Retina (tissue), 1 donor: ENCODE results near the gene SCAF11.
"Not testable (repeated sequence)": the region's sequence is repeated elsewhere in the genome, so short reads cannot be mapped to it uniquely, and the experiment has no call there.

Source experiments
- DNase-seq: peaks from one replicate; pipeline ENCODE4 v3.0.0-alpha.2; 2016

SCAF11 gene, protein sequence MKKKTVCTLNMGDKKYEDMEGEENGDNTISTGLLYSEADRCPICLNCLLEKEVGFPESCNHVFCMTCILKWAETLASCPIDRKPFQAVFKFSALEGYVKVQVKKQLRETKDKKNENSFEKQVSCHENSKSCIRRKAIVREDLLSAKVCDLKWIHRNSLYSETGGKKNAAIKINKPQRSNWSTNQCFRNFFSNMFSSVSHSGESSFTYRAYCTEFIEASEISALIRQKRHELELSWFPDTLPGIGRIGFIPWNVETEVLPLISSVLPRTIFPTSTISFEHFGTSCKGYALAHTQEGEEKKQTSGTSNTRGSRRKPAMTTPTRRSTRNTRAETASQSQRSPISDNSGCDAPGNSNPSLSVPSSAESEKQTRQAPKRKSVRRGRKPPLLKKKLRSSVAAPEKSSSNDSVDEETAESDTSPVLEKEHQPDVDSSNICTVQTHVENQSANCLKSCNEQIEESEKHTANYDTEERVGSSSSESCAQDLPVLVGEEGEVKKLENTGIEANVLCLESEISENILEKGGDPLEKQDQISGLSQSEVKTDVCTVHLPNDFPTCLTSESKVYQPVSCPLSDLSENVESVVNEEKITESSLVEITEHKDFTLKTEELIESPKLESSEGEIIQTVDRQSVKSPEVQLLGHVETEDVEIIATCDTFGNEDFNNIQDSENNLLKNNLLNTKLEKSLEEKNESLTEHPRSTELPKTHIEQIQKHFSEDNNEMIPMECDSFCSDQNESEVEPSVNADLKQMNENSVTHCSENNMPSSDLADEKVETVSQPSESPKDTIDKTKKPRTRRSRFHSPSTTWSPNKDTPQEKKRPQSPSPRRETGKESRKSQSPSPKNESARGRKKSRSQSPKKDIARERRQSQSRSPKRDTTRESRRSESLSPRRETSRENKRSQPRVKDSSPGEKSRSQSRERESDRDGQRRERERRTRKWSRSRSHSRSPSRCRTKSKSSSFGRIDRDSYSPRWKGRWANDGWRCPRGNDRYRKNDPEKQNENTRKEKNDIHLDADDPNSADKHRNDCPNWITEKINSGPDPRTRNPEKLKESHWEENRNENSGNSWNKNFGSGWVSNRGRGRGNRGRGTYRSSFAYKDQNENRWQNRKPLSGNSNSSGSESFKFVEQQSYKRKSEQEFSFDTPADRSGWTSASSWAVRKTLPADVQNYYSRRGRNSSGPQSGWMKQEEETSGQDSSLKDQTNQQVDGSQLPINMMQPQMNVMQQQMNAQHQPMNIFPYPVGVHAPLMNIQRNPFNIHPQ (N-terminal part only)

DNA sequence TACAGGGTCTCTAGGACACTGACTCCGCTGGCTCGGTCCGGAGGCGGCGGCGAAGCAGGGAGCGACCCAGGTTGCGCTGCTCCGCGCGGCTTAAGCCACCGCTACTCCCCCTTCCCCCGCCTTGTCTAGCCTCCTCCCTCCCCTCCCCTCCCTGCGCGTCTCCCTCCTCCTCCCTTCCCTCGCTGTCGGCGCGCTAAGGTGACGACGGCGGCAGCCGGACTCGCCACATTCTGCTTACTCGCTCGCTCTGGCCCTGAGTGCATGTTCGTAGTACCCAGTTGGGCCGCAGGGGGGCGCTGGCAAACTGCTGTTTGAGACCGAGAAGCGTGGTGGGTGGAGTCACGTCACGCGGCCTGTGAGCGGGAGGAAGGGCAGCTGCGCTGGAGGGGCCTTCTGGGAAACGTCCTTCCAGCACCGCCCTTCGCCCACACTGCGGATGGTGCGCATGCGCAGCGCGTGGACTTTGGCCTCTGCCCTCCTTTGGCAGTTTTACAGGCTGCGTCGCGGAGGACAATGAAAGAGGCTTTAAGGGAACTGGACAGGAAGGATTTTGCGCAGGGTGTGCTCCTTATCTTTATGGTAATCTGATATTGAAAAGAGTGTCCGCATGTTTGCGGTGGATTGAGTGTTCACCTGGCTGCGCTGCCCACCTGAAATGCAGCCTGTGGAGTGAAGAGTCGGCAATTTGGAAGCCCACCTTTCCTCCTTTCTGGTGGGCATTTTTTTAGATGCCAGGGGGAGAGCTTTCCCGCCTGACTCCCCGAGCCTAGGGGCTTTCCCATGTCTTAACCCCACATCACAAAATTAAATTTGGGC, at the start of gene SCAF11:
Gene SCAF11, minus strand, starts transcription at position 107 of the 816 bp plus-strand sequence. CDS start 26,407 bp downstream, outside the sequence.
- DNase-seq = peak; percentile 100

DNA sequence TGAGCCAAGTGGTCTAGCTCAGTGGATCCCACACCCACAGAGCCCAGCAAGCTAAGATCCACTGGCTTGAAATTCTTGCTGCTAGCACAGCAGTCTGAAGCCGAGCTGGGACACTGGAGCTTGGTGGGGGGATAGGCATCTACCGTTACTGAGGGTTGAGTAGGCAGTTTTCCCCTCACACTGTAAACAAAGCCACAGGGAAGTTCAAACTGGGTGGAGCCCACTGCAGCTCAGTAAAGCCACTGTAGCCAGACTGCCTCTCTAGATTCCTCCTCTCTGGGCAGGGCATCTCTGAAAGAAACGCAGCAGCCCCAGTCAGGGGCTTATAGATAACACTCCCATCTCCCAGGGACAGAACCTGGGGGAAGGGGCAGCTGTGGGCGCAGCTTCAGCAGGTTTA, 46.7 kb upstream of the SCAF11 start:
- peak; percentile 11 for DNase-seq

DNA sequence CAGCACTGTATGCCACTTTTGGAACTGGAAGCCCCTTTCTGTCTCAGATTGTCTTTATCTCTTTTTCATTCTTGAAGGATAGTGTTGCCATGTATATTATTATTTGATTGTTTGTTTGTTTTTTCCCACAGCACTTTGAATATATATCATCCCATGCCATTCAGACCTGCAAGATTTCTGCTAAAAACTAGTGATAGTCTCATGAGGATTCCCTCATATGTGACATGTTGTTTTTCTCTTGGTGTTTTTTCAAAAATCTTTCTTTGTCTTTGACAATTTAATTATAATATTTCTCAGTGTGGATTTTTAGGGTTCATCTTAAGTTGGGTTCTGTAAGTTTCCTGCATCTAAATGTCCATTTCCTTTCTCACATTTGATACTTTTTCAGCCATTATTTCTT, 36.8 kb upstream of the SCAF11 start:
- no peak for DNase-seq

DNA sequence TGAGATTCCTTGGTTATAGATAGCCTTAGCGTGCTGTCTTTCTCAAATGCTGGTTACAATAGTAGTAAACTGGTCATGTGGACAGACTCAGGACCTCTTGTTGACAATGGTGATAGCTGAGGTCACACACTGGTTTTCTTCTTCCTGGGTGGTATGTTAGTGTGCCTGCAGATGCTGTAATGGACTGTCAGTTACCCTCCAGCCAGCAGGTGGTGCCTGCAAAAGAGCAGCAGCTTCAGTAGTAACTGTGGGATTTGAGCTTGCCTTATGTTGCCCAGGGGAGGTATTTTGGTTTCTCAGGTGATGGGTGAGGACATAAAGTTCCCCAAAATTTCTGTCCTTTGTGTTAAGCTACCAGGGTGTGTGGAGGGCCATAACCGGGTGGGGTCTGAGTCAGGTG, 33.7 kb upstream of the SCAF11 start:
- no peak for DNase-seq

DNA sequence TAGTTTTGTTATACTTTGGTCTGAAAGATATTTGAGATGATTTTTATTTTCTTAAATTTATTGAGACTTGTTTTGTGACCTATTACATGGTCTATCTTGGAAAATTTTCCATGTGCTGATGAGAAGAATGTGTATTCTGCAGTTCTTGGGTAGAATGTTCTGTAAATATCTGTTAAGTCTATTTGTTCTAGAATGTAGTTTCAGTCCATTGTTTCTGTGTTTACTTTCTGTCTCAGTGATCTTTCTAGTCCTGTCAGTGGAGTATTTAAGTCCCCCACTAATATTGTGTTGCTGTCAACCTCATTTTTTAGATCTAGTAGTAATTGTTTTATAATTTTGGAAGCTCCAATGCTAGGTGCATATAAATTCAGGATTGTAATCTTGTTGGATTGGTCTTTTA, 30.4 kb upstream of the SCAF11 start:
- no peak for DNase-seq

DNA sequence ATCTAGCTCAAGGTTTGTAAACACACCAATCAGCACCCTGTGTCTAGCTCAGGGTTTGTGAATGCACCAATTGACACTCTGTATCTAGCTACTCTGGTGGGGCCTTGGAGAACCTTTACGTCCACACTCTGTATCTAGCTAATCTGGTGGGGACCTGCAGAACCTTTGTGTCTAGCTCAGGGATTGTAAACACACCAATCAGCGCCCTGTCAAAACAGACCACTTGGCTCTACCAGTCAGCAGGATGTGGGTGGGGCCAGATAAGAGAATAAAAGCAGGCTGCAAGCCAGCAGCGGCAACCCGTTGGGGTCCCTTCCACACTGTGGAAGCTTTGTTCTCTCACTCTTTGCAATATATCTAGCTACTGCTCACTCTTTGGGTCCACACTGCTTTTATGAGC, 28.3 kb upstream of the SCAF11 start:
- not testable (repeated sequence) for DNase-seq

DNA sequence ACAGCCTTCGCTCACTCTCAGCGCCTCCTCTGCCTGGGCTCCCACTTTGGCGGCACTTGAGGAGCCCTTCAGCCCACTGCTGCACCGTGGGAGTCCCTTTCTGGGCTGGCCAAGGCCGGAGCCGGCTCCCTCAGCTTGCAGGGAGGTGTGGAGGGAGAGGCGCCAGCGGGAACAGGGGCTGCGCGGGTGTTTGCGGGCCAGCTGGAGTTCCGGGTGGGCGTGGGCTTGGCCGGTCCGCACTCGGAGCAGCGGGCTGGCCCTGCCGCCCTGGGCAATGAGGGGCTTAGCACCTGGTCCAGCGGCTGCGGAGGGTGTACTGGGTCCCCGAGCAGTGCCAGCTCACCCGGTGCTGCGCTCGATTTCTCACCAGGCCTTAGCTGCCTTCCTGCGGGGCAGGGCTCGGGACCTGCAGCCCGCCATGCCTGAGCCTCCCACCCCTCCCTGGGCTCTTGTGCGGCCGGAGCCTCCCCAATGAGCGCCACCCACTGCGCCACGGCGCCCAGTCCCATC, 27.5 kb upstream of the SCAF11 start:
- not testable (repeated sequence) for DNase-seq

DNA sequence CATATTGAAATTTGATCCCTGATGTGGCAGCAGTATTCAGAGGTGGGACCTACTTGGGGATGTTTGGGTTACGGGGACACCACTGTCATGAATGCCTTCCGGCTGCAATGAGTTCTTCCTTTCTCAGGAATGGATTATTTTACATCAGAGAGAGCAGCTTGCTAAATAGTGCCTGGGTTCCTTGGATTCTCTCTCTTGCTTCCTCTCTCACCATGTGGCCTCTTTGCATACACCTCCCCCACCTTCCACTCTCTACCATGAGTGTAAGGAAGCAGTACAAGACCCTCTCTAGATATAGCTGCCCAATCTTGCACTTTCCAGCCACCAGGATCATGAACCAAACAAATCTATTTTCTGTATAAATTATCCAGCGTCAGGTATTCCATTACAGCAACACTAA, 15.4 kb upstream of the SCAF11 start:
- no peak for DNase-seq

DNA sequence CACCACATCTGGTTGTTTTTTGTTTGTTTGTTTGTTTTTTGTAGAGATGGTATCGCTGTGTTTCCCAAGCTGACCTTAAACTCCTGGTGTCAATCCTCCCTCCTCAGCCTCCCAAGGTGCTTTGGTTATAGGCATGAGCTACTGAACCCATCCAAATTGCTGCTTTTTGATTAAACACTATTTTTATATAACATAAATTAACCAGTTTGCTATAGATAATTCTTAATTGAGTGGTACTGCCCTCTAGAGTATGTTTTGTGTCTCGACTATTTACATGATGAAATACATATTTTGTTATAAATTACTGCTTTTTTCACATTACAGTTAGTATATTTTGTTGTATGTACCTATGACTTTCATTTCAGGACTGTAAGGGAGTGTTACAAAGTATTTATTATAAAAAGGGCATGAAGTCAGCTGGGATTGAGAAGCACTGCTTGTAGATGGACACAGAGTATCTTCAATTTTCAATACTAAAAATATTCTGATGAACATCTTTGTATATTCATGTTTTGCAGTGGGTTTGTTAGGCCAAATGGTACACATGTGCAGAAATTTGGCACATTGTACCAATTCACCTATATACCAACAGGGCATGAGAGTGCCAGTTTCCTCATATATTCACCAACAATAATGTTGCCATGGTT, 14.9 kb upstream of the SCAF11 start:
- DNase-seq = no peak

DNA sequence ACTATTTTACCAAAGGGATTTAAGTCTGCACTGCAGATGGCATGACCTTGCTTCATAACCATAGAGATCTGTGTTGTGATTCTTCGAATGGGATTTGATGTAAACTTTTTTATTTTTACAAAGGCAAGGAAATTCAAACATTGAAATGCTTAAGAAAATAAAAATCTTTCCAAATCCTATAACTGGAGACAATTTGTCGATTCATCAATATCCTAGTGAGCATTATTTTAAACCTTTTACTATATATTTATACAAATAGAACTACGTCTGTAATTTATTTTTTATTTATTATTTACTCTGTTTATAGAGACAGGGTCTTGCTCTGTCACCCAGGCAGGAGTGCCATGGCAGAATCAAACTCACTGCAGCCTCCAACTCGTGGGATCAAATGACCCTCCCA, 14.3 kb upstream of the SCAF11 start:
- DNase-seq = no peak

DNA sequence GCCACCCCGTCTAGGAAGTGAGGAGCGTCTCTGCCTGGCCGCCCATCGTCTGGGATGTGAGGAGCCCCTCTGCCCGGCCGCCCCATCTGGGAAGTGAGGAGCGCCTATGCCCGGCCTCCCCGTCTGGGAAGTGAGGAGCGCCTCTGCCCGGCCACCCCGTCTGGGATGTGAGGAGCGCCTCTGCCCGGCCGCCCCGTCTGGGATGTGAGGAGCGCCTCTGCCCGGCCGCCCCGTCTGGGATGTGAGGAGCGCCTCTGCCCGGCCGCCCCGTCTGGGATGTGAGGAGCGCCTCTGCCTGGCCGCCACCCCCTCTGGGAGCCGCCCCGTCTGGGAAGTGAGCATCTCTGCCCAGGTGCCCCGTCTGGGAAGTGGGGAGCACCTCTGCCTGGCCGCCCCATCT, 9.7 kb upstream of the SCAF11 start:
- DNase-seq = not testable (repeated sequence)

DNA sequence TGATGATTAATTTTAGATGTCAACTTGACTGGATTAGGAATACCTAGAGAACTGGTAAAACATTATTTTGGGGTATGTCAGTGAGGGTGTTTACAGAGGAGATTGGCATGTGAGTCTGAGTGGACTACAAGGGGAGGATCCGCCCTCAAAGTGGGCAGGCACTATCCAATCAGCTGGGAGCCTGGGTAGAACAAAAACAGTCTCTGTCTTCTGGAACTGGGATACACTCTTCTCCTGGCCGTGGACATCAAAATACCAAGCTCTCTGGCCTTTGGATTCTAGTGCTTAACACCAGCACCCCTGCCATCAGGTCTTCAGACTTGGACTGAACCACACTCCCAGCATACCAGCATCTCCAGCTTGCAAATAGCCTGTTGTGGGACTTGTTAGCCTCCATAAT, 4.4 kb upstream of the SCAF11 start:
- no peak for DNase-seq

DNA sequence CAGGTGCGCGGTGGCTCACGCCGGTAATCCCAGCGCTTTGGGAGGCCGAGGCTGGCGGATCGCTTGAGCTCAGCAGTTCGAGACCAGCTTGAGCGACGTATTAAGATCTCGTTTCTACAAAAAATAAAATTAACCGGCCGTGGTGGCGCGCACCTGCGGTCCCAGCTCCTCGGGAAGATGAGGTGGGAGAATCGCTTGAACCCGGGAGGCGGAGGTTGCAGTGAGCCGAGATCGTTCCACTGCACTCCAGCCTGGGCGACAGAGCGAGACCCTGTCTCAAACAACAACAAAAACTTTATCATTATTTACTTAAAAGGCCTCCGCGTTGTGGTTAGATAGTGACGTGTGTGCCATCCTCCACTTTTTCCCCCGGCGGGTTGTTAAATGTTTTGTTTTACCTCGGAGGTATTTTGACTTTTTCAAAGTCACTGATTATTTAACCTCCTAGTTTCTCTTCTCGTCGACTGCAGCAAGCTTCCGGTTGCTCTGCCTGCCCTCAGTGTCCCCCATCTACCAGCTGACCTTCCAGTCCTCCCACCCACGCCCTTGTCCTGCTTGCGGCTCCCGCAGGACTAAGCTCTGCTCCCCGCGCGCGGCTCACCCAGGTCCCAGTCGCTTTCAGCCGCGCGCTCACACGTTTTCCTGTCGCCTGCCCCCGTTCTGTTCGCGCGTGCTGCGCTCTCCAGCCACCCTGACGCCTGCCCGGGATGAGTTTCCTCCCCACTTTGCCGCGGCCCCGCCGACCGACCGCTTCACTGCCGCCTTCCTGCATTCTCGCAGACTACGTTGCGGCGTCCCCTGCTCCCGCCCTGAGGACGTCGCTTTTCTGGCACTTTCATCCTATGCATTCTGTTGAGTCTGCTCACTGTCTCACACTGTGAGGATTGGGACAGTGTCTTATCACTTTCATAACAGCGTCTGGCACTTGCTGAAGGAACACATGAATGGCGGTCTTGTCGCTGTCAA, 1.2 kb upstream of the SCAF11 start:
- peak; percentile 91 for DNase-seq

DNA sequence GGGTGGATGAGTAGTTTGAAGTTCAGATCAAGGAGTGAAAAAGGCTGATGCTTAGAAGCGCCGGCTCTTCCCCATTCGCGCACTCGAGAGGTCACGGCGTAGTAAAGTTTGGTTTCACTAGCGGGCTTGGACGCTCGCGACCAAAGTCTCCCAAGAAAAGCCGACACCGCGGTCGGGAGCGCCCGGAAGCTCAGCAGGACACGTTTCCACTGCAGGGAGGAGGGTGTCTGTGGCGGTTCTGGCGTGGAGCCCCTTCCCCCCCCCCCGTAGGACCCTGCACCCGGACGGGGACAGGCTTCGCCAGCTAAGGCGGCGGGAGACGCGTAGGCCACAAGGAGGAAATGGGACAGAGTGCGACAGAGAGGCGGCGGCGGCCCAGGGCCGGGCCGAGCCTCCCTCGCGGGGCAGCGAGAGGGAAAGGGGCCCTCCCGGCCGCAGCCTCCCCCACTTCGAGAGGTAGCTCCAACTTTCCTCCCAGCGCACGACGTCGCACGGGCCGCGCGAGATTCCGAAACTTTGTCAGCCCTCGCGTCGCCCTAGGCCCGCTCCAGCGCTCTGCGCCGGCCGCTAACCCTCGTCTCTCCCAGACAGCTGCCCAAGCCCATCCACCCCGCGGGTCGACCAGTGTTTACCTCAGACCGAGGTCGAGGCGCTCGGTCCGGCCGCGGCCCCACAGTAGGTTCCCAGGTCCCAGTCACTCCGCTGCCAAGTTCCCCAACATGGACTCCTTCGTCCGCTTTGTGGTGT, 480 bp downstream of the SCAF11 start:
- peak; percentile 94 for DNase-seq

DNA sequence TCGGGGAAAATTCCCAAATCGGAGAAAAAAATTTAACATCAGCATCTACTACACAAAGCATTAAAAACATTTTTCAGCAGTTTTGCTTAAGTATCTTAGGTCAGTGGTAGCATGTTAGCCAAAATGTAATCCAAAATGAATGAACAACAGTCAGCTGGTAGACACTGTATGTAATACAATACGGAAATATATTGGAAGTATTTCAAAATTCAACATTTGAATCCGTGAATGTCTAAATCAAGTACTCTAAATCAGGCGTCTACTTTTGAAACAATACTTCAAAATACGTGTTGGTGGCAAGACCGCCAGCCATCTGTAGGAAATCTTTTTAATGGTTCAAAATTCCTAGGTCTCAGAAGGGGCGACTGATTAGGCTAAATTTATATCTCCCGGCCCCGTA, 1.1 kb downstream of the SCAF11 start:
- no peak for DNase-seq

DNA sequence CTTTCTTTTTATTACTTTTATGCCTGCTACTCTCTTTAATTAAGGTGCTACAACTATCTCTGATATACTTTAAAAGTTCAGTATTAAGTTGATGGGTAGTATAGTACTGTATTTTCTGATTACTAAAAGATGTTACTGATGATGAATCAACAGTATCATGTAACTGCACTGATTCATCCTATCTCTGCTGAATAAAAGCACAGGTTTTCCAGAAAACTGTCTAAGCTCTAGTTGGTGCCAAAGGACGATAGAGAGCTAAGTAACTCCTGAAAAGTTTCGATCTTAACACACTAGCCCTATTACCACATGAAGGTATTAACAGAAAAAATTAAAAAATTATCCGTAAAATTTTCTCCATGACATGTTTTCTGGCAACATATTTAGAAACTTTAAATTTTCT, 2.1 kb downstream of the SCAF11 start:
- no peak for DNase-seq

DNA sequence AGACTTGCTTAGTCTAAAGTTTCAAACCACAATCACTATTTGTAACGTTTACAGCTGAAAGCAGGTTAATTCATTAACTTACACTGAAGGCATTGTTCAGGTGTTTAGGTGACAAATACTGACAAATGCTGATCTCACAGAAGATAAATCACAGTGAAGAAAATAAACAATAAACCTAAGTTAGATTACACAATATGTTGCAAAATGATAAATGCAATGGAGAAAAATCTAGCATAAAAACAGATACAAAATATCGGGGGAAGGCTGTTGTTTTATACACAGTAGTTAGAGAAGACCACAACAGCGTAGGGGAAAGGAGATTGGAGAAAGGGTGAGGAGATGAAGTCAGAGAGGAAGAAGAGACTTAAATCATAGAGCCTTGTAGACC, 3.0 kb downstream of the SCAF11 start:
- DNase-seq = no peak

DNA sequence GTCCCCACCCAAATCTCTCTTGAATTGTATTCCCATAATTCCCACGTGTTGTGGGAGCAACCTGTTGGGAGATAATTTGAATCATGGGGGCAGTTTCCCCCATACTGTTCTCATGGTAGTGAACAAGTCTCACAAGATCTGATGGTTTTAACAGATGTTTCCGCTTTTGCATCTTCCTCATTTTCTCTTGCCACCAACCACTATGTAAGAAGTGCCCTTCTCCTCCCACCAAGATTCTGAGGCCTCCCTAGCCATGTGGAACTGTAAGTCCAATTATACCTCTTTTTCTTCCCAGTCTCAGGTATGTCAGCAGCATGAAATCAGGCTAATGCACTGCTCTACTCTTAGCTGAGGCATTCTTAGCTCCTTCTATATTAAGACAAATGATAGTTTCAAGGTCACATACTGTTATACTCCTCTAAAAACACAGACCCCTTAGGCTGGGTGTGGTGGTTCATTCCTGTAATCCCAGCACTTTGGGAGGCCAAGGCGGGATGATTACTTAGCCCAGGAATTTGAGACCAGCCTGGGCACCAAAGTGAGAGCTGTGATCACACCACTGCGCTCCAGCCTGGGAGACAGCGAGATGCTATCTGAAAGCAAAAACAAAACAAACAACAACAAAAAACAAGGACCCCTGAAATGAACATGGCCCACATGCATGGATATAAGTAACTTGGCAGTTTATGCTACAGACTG, 3.6 kb downstream of the SCAF11 start:
- no peak for DNase-seq
